ENCODE measurements around the gene ZCCHC3. TPM values are rescaled to one million over a fixed set of nuclear protein-coding genes. Genes with fewer than 3 reads are reported as not detected.
A peak's percentile ranks its signal among the peaks of the same experiment; 100 is the strongest.
"Not testable (repeated sequence)": the region's sequence is repeated elsewhere in the genome, so short reads cannot be mapped to it uniquely, and the experiment has no call there.

The ZCCHC3 gene
- 10 to 100 TPM; 12.9 to 13.7 TPM for total RNA-seq
- 1 to 10 TPM; 7.7 to 9.3 TPM for polyA plus RNA-seq
- long read RNA-seq, donor 1, partial matches to known transcripts = 0 of 2 reads
- long read RNA-seq, donor 1, other reads (novel, unspliced or antisense) = 0 of 2 reads
- long read RNA-seq, donor 2, transcript ZCCHC3-201 (1 exons, 3,354 nt) = major isoform, 35 of 36 reads
- long read RNA-seq, donor 2, partial matches to known transcripts = 0 of 36 reads
- long read RNA-seq, donor 2, other reads (novel, unspliced or antisense) = 1 of 36 reads

- peak within 1 kb of the TSS; percentile 85 to 88 for H3K27ac ChIP-seq (ENCODE audit: low read depth in 1 of 2, low read length in 2 of 2)
- 0 to 1% methylated on average over 64 to 99 of the region's 99 CpGs for WGBS, 2 donors
- DNase-seq (peak; percentile 92 to 96), ATAC-seq (ENCODE audit: low FRiP score) (peak; percentile 96)
- peaks cover 0 to 4% of the 10 kb centered on the region in 2 donors for H3K4me1 ChIP-seq (ENCODE audit: control insufficient read depth in 1 of 2, insufficient read depth in 2 of 2, low read length in 2 of 2)
- intact Hi-C loops (cut with DNase I) = no loop called here
- no peaks in the 10 kb centered on the region for H3K9me3 ChIP-seq (ENCODE audit: control insufficient read depth, low read length)
- peak within 1 kb of the TSS; percentile 87 to 90 for H3K4me3 ChIP-seq (ENCODE audit: low read length in 2 of 2)
- no peaks in the 10 kb centered on the region for H3K36me3 ChIP-seq (ENCODE audit: control insufficient read depth in 1 of 2, insufficient read depth in 2 of 2, low read length in 1 of 2)
- H3K27me3 ChIP-seq (ENCODE audit: control insufficient read depth in 1 of 2, insufficient read depth in 2 of 2, low read length in 1 of 2) = no peaks in the 10 kb centered on the region
Measured at GRCh38 chr20:297098-297924, at the start of gene ZCCHC3. Gene ZCCHC3, plus strand, starts transcription at chr20:297570. Its CDS starts 17 bp downstream, at chr20:297587.

GRCh38 chr20:251354-251753 lies 46.0 kb upstream of the ZCCHC3 start:
- Histone ChIP-seq H3K9me3 (ENCODE audit: control insufficient read depth, low read length) (peaks cover 3% of the 10 kb centered on the region), H3K36me3 (ENCODE audit: control insufficient read depth in 1 of 2, insufficient read depth in 2 of 2, low read length in 1 of 2) (no peaks in the 10 kb centered on the region), H3K4me1 (ENCODE audit: control insufficient read depth in 1 of 2, insufficient read depth in 2 of 2, low read length in 2 of 2) (no peaks in the 10 kb centered on the region), H3K4me3 (ENCODE audit: low read length in 2 of 2) (no peak overlapping the region), H3K27me3 (ENCODE audit: control insufficient read depth in 1 of 2, insufficient read depth in 2 of 2, low read length in 1 of 2) (peaks cover 0 to 1% of the 10 kb centered on the region in 2 donors), H3K27ac (ENCODE audit: low read depth in 1 of 2, low read length in 2 of 2) (no peak overlapping the region)
- no peak for ATAC-seq (ENCODE audit: low FRiP score)
- no peak for DNase-seq
- 15 to 24% methylated on average over 2 of the region's 2 CpGs for whole genome bisulfite sequencing, 2 donors
- intact Hi-C loops (cut with DNase I) = no loop called here

- Histone ChIP-seq H3K27me3 (ENCODE audit: control insufficient read depth in 1 of 2, insufficient read depth in 2 of 2, low read length in 1 of 2) (no peaks in the 10 kb centered on the region), H3K36me3 (ENCODE audit: control insufficient read depth in 1 of 2, insufficient read depth in 2 of 2, low read length in 1 of 2) (no peaks in the 10 kb centered on the region), H3K4me1 (ENCODE audit: control insufficient read depth in 1 of 2, insufficient read depth in 2 of 2, low read length in 2 of 2) (no peaks in the 10 kb centered on the region), H3K27ac (ENCODE audit: low read depth in 1 of 2, low read length in 2 of 2) (no peak overlapping the region), H3K4me3 (ENCODE audit: low read length in 2 of 2) (no peak overlapping the region), H3K9me3 (ENCODE audit: control insufficient read depth, low read length) (no peaks in the 10 kb centered on the region)
- intact Hi-C loops (cut with DNase I) = no loop called here
- WGBS, 2 donors = 66 to 75% methylated on average over 2 of the region's 2 CpGs
- DNase-seq = no peak
- no peak for ATAC-seq (ENCODE audit: low FRiP score)
Measured at GRCh38 chr20:252801-253200, 44.6 kb upstream of the ZCCHC3 start.

- intact Hi-C loops (cut with DNase I); H3K4me1 ChIP-seq (ENCODE audit: control insufficient read depth in 1 of 2, insufficient read depth in 2 of 2, low read length in 2 of 2); H3K36me3 ChIP-seq (ENCODE audit: control insufficient read depth in 1 of 2, insufficient read depth in 2 of 2, low read length in 1 of 2); H3K9me3 ChIP-seq (ENCODE audit: control insufficient read depth, low read length); H3K4me3 ChIP-seq (ENCODE audit: low read length in 2 of 2); ATAC-seq (ENCODE audit: low FRiP score); DNase-seq; H3K27ac ChIP-seq (ENCODE audit: low read depth in 1 of 2, low read length in 2 of 2); H3K27me3 ChIP-seq (ENCODE audit: control insufficient read depth in 1 of 2, insufficient read depth in 2 of 2, low read length in 1 of 2): not testable (repeated sequence)
- WGBS, 2 donors = 35 to 43% methylated on average over 6 of the region's 6 CpGs
Measured at GRCh38 chr20:253447-253846, 43.9 kb upstream of the ZCCHC3 start.

- no peaks in the 10 kb centered on the region for H3K9me3 ChIP-seq (ENCODE audit: control insufficient read depth, low read length)
- H3K27ac ChIP-seq (ENCODE audit: low read depth in 1 of 2, low read length in 2 of 2) = no peak within 1 kb of the TSS
- H3K4me1 ChIP-seq (ENCODE audit: control insufficient read depth in 1 of 2, insufficient read depth in 2 of 2, low read length in 2 of 2) = no peaks in the 10 kb centered on the region
- no peak within 1 kb of the TSS for H3K4me3 ChIP-seq (ENCODE audit: low read length in 2 of 2)
- H3K36me3 ChIP-seq (ENCODE audit: control insufficient read depth in 1 of 2, insufficient read depth in 2 of 2, low read length in 1 of 2) = no peaks in the 10 kb centered on the region
- intact Hi-C loops (cut with DNase I) = no loop called here
- peaks cover 0 to 2% of the 10 kb centered on the region in 2 donors for H3K27me3 ChIP-seq (ENCODE audit: control insufficient read depth in 1 of 2, insufficient read depth in 2 of 2, low read length in 1 of 2)
- DNase-seq (no peak), ATAC-seq (ENCODE audit: low FRiP score) (no peak)
- WGBS, 2 donors = 43 to 58% methylated on average over 7 of the region's 7 CpGs
Measured at GRCh38 chr20:257419-257818, 40.0 kb upstream of the ZCCHC3 start, which contains the start of gene DEFB132. Gene DEFB132, plus strand, starts transcription at chr20:257724. Its CDS starts 55 bp downstream, at chr20:257779.

GRCh38 chr20:258269-258858 lies 39.0 kb upstream of the ZCCHC3 start:
- WGBS, 2 donors = 50 to 60% methylated on average over 4 of the region's 4 CpGs
- Histone ChIP-seq H3K4me1 (ENCODE audit: control insufficient read depth in 1 of 2, insufficient read depth in 2 of 2, low read length in 2 of 2) (no peaks in the 10 kb centered on the region), H3K9me3 (ENCODE audit: control insufficient read depth, low read length) (no peaks in the 10 kb centered on the region), H3K36me3 (ENCODE audit: control insufficient read depth in 1 of 2, insufficient read depth in 2 of 2, low read length in 1 of 2) (no peaks in the 10 kb centered on the region), H3K27me3 (ENCODE audit: control insufficient read depth in 1 of 2, insufficient read depth in 2 of 2, low read length in 1 of 2) (peaks cover 0 to 2% of the 10 kb centered on the region in 2 donors), H3K4me3 (ENCODE audit: low read length in 2 of 2) (no peak overlapping the region), H3K27ac (ENCODE audit: low read depth in 1 of 2, low read length in 2 of 2) (no peak overlapping the region)
- intact Hi-C loops (cut with DNase I) = no loop called here
- DNase-seq (no peak), ATAC-seq (ENCODE audit: low FRiP score) (no peak)

GRCh38 chr20:258963-259362 lies 38.4 kb upstream of the ZCCHC3 start:
- ATAC-seq (ENCODE audit: low FRiP score) = no peak
- intact Hi-C loops (cut with DNase I) = no loop called here

GRCh38 chr20:259981-260380 lies 37.4 kb upstream of the ZCCHC3 start:
- no peak for DNase-seq
- ATAC-seq (ENCODE audit: low FRiP score) = no peak
- 52 to 60% methylated on average over 2 of the region's 2 CpGs for WGBS, 2 donors
- Histone ChIP-seq H3K4me1 (ENCODE audit: control insufficient read depth in 1 of 2, insufficient read depth in 2 of 2, low read length in 2 of 2) (no peaks in the 10 kb centered on the region), H3K4me3 (ENCODE audit: low read length in 2 of 2) (no peak overlapping the region), H3K27ac (ENCODE audit: low read depth in 1 of 2, low read length in 2 of 2) (no peak overlapping the region), H3K9me3 (ENCODE audit: control insufficient read depth, low read length) (no peaks in the 10 kb centered on the region), H3K27me3 (ENCODE audit: control insufficient read depth in 1 of 2, insufficient read depth in 2 of 2, low read length in 1 of 2) (peaks cover 0 to 2% of the 10 kb centered on the region in 2 donors), H3K36me3 (ENCODE audit: control insufficient read depth in 1 of 2, insufficient read depth in 2 of 2, low read length in 1 of 2) (no peaks in the 10 kb centered on the region)
- intact Hi-C loops (cut with DNase I) = loop anchor here in 1 of 2 donors (10.0 kb wide), 1 partner anchor 75 kb away; no protein-coding TSS in a partner anchor

More at GRCh38 chr20:258963-259362, 38.4 kb upstream of the ZCCHC3 start:
- Histone ChIP-seq H3K36me3 (ENCODE audit: control insufficient read depth in 1 of 2, insufficient read depth in 2 of 2, low read length in 1 of 2) (no peaks in the 10 kb centered on the region), H3K9me3 (ENCODE audit: control insufficient read depth, low read length) (no peaks in the 10 kb centered on the region), H3K4me3 (ENCODE audit: low read length in 2 of 2) (no peak overlapping the region), H3K4me1 (ENCODE audit: control insufficient read depth in 1 of 2, insufficient read depth in 2 of 2, low read length in 2 of 2) (no peaks in the 10 kb centered on the region), H3K27ac (ENCODE audit: low read depth in 1 of 2, low read length in 2 of 2) (no peak overlapping the region), H3K27me3 (ENCODE audit: control insufficient read depth in 1 of 2, insufficient read depth in 2 of 2, low read length in 1 of 2) (peaks cover 0 to 2% of the 10 kb centered on the region in 2 donors)
- WGBS, 2 donors = 44 to 56% methylated on average over 8 of the region's 8 CpGs
- DNase-seq = no peak

Measured in aorta (tissue), 5 donors.